MM.1S (cell line): ENCODE data around the gene ATXN2L.

ENCODE experiments used
- DNase-seq: peaks from one replicate; pipeline ENCODE4 v3.0.0-alpha.2; 2015
- H2AFZ ChIP-seq: fragments of 300-600 bp; sonication (generic); 2 replicates; pipeline ENCODE4 v1.6.0; 2016; ENCODE audit warnings: antibody characterized with exemption, low read length
- H3F3A ChIP-seq: fragments of 300-600 bp; sonication (generic); 2 replicates; pipeline ENCODE4 v1.6.1; 2016; ENCODE audit warnings: mild to moderate bottlenecking, antibody characterized with exemption, low read length, moderate library complexity, mixed read lengths; ENCODE audit not compliant: insufficient read depth
- H3K27ac ChIP-seq: fragments of 300-600 bp; sonication (generic); 2 replicates; pipeline ENCODE4 v1.5.1; 2016; ENCODE audit warnings: mild to moderate bottlenecking, low read length
- H3K27me3 ChIP-seq: fragments of 300-600 bp; sonication (generic); replicated peaks from 2 replicates; pipeline ENCODE4 v1.6.0; 2016; ENCODE audit warnings: low read length; ENCODE audit not compliant: insufficient read depth
- H3K36me3 ChIP-seq: fragments of 300-600 bp; sonication (generic); replicated peaks from 2 replicates; pipeline ENCODE4 v1.6.1; 2016; ENCODE audit warnings: mild to moderate bottlenecking, low read length, mixed read lengths; ENCODE audit not compliant: insufficient read depth
- H3K4me1 ChIP-seq: fragments of 300-600 bp; sonication (generic); 2 replicates; pipeline ENCODE4 v1.6.1; 2016; ENCODE audit warnings: low read length, mixed read lengths
- H3K4me2 ChIP-seq: fragments of 300-600 bp; sonication (generic); 2 replicates; pipeline ENCODE4 v1.6.0; 2016; ENCODE audit warnings: low read depth, low read length
- H3K4me3 ChIP-seq: fragments of 300-600 bp; sonication (generic); 2 replicates; pipeline ENCODE4 v1.5.1; 2016; ENCODE audit warnings: low read length, mixed read lengths
- H3K79me2 ChIP-seq: fragments of 300-600 bp; sonication (generic); 2 replicates; pipeline ENCODE4 v1.6.1; 2016; ENCODE audit warnings: mixed run types, low read length, mixed read lengths
- H3K9ac ChIP-seq: fragments of 300-600 bp; sonication (generic); 2 replicates; pipeline ENCODE4 v1.6.1; 2016; ENCODE audit warnings: low read length, mixed read lengths
- H3K9me2 ChIP-seq: fragments of 300-600 bp; sonication (generic); replicated peaks from 2 replicates; pipeline ENCODE4 v1.6.1; 2016; ENCODE audit warnings: mild to moderate bottlenecking, low read length, mixed read lengths; ENCODE audit not compliant: insufficient read depth
- H3K9me3 ChIP-seq: fragments of 300-600 bp; sonication (generic); replicated peaks from 2 replicates; pipeline ENCODE4 v1.6.1; 2016; ENCODE audit warnings: mild to moderate bottlenecking, low read length, mixed read lengths; ENCODE audit not compliant: insufficient read depth
- H4K20me1 ChIP-seq: fragments of 300-600 bp; sonication (generic); 2 replicates; pipeline ENCODE4 v1.6.1; 2016; ENCODE audit warnings: mild to moderate bottlenecking, low read length, moderate library complexity, mixed read lengths; ENCODE audit not compliant: insufficient read depth
- CTCF ChIP-seq: fragments of 300-600 bp; sonication (generic); IDR thresholded peaks from 2 replicates; pipeline ENCODE4 v1.5.1; 2016; ENCODE audit warnings: antibody characterized with exemption, low read length, mixed read lengths
- EZH2 ChIP-seq: fragments of 300-600 bp; sonication (generic); optimal IDR thresholded peaks from 2 replicates; pipeline ENCODE3; 2017; ENCODE audit warnings: low read depth, mild to moderate bottlenecking, antibody characterized with exemption, low read length, mixed read lengths
- EZH2phosphoT487 ChIP-seq: fragments of 300-600 bp; sonication (generic); IDR thresholded peaks from 2 replicates; pipeline ENCODE4 v1.6.1; 2018; ENCODE audit warnings: antibody characterized with exemption, low read length

The ATXN2L gene

GRCh38 chr16:28838558-28838918 lies 15.7 kb downstream of the ATXN2L start:
- no peak overlapping the region for H3K4me3 ChIP-seq
- peaks cover 13% of the 10 kb centered on the region for H3K79me2 ChIP-seq
- peaks cover 18% of the 10 kb centered on the region for H3F3A ChIP-seq
- DNase-seq, result no peak
- TF ChIP-seq CTCF (no peak), EZH2phosphoT487 (no peak), EZH2 (no peak)
- H3K36me3 ChIP-seq, result peaks cover 13% of the 10 kb centered on the region
- no peaks in the 10 kb centered on the region for H3K9me3 ChIP-seq
- H2AFZ ChIP-seq, result no peak overlapping the region
- H4K20me1 ChIP-seq, result 0 out of 2 replicates have a peak, but pooled peaks cover 4% of the 10 kb centered on the region
- no peaks in the 10 kb centered on the region for H3K9me2 ChIP-seq
- H3K9ac ChIP-seq, result no peak overlapping the region
- H3K27me3 ChIP-seq, result no peaks in the 10 kb centered on the region
- H3K4me1 ChIP-seq, result no peaks in the 10 kb centered on the region
- no peak overlapping the region for H3K27ac ChIP-seq
- no peak overlapping the region for H3K4me2 ChIP-seq

GRCh38 chr16:28839004-28839639 lies 16.3 kb downstream of the ATXN2L start:
- H3K4me1 ChIP-seq, result no peaks in the 10 kb centered on the region
- no peak overlapping the region for H3K27ac ChIP-seq
- H3F3A ChIP-seq, result peaks cover 18% of the 10 kb centered on the region
- no peak overlapping the region for H3K9ac ChIP-seq
- peaks cover 15% of the 10 kb centered on the region for H3K79me2 ChIP-seq
- no peaks in the 10 kb centered on the region for H3K27me3 ChIP-seq
- DNase-seq, result no peak
- no peak overlapping the region for H2AFZ ChIP-seq
- H4K20me1 ChIP-seq, result 0 out of 2 replicates have a peak, but pooled peaks cover 4% of the 10 kb centered on the region
- TF ChIP-seq EZH2phosphoT487, result no peak
- TF ChIP-seq EZH2, result no peak
- no peak for TF ChIP-seq CTCF
- peaks cover 8% of the 10 kb centered on the region for H3K36me3 ChIP-seq
- no peaks in the 10 kb centered on the region for H3K9me2 ChIP-seq
- H3K9me3 ChIP-seq, result no peaks in the 10 kb centered on the region
- H3K4me3 ChIP-seq, result no peak overlapping the region
- H3K4me2 ChIP-seq, result no peak overlapping the region

GRCh38 chr16:28839899-28840298 lies 17.1 kb downstream of the ATXN2L start:
- H3K9me3 ChIP-seq, result no peaks in the 10 kb centered on the region
- no peak for DNase-seq
- peaks cover 1% of the 10 kb centered on the region for H3K36me3 ChIP-seq
- no peaks in the 10 kb centered on the region for H3K9me2 ChIP-seq
- H3K9ac ChIP-seq, result no peak overlapping the region
- H4K20me1 ChIP-seq, result 0 out of 2 replicates have a peak, but pooled peaks cover 4% of the 10 kb centered on the region
- H2AFZ ChIP-seq, result no peak overlapping the region
- no peak overlapping the region for H3K27ac ChIP-seq
- no peak overlapping the region for H3K4me3 ChIP-seq
- peaks cover 3% of the 10 kb centered on the region; the same call in 1 of the 2 replicates for H3K4me1 ChIP-seq
- H3F3A ChIP-seq, result peaks cover 18% of the 10 kb centered on the region
- peaks cover 15% of the 10 kb centered on the region for H3K79me2 ChIP-seq
- no peak for TF ChIP-seq EZH2phosphoT487
- TF ChIP-seq EZH2, result no peak
- TF ChIP-seq CTCF, result no peak
- no peaks in the 10 kb centered on the region for H3K27me3 ChIP-seq
- H3K4me2 ChIP-seq, result no peak overlapping the region
